HG02759 (cell line): ENCODE measurements around the gene PTOV1.

Experiments used
- ATAC-seq: cut with Tn5 transposase; IDR thresholded peaks from one replicate; pipeline ENCODE4 v1.9.1; 2021; ENCODE audit warnings: mild to moderate bottlenecking, moderate library complexity; ENCODE audit not compliant: unreplicated experiment

PTOV1 gene

GRCh38 chr19:49910179-49910578 lies 59.2 kb downstream of the PTOV1 start:
- no peak for ATAC-seq
